HepG2 (cell line): ENCODE results near the gene TSPAN3. TPM values are rescaled to one million over a fixed set of nuclear protein-coding genes. Genes with fewer than 3 reads are reported as not detected.

Experiments used
- ATAC-seq: fragments of 200-7000 bp; cut with Tn5 transposase; 3 replicates; pipeline ENCODE4 v1.9.1; 2020; ENCODE audit warnings: mild to moderate bottlenecking, moderate library complexity
- BruUV-seq: library from RNA; stranded (reverse); fragments of 400-500 nt; replicated peaks from 2 replicates; lab custom pipeline; 2021; lab: Mats Ljungman, UMichigan
- CTCF ChIA-PET: fragments of 300-600 bp; formaldehyde crosslinking; extraction: SDS; loops from one replicate; lab custom pipeline; 2021; ENCODE audit warnings: low total read pairs, inconsistent platforms, low intra/inter-chr PET ratio; lab: Yijun Ruan, JAX
- POLR2A ChIA-PET: fragments of 350-600 bp; sonication (Branson Sonifier 250); formaldehyde crosslinking; loops from one replicate; lab custom pipeline; 2020; ENCODE audit warnings: antibody characterized with exemption, inconsistent platforms; lab: Yijun Ruan, JAX
- DNase-seq: peaks from one replicate; pipeline ENCODE4 v3.0.0-alpha.2; 2015; ENCODE audit warnings: low spot score
- FAIRE-seq: peaks from 3 replicates; lab custom pipeline; 2011; peaks lifted over from hg19 to GRCh38; lab: Jason Lieb, UNC
- H2AFZ ChIP-seq: one replicate; pipeline ENCODE4 v1.6.1; 2011; ENCODE audit warnings: low read length, inconsistent platforms
- H3K27ac ChIP-seq: fragments of 300-600 bp; 3 replicates; pipeline ENCODE4 v1.8.0; 2011; ENCODE audit warnings: mixed run types, mild to moderate bottlenecking, mixed read lengths, low read length, inconsistent platforms; ENCODE audit not compliant: insufficient read depth; ENCODE audit errors: extremely low read length
- H3K27me3 ChIP-seq, 2 experiments: fragments of 200-600 bp in 1 of 2; 2 replicates in 1 of 2; 3 replicates in 1 of 2; pipeline versions ENCODE4 v1.6.0 to v1.8.0; 2011; ENCODE audit warnings: low read length in 2 of 2, mild to moderate bottlenecking in 2 of 2, moderate library complexity in 2 of 2, inconsistent platforms in 1 of 2; ENCODE audit not compliant: insufficient read depth in 2 of 2, control insufficient read depth in 1 of 2
- H3K36me3 ChIP-seq, 2 experiments: fragments of 200-600 bp in 1 of 2; replicated peaks in 1 of 2; 2 replicates in 1 of 2; 3 replicates in 1 of 2; pipeline versions ENCODE4 v1.5.1 to v1.8.0; 2011; ENCODE audit warnings: low read length in 2 of 2, inconsistent platforms in 1 of 2; ENCODE audit not compliant: insufficient read depth in 2 of 2, control insufficient read depth in 1 of 2
- H3K4me1 ChIP-seq: 2 replicates; pipeline ENCODE4 v1.5.1; 2012; ENCODE audit warnings: low read length, inconsistent platforms; ENCODE audit not compliant: insufficient read depth
- H3K4me2 ChIP-seq: 2 replicates; pipeline ENCODE4 v1.6.0; 2011; ENCODE audit warnings: low read depth, low read length, inconsistent platforms
- H3K4me3 ChIP-seq, 3 experiments: fragments of 200-600 bp in 1 of 3; sonication (generic), shearing (Covaris generic) in 1 of 3; replicated peaks in 1 of 3; 2 replicates each; pipeline ENCODE4 v1.5.1; 2011 to 2016; ENCODE audit warnings: low read length in 3 of 3, inconsistent platforms in 2 of 3, low read depth in 2 of 3, mild to moderate bottlenecking in 2 of 3, control low read depth in 1 of 3, mixed read lengths in 1 of 3; ENCODE audit not compliant: insufficient read depth in 1 of 3
- H3K79me2 ChIP-seq: one replicate; pipeline ENCODE4 v1.6.1; 2011; ENCODE audit warnings: low read length, inconsistent platforms; ENCODE audit not compliant: insufficient read depth
- H3K9ac ChIP-seq: 2 replicates; pipeline ENCODE4 v1.6.0; 2011; ENCODE audit warnings: mild to moderate bottlenecking, low read depth, low read length, inconsistent platforms; ENCODE audit not compliant: insufficient read depth
- H3K9me3 ChIP-seq: 2 replicates; pipeline ENCODE4 v1.5.1; 2012; ENCODE audit warnings: mild to moderate bottlenecking, low read length
- H4K20me1 ChIP-seq: 2 replicates; pipeline ENCODE4 v1.6.0; 2011; ENCODE audit warnings: inconsistent platforms, mild to moderate bottlenecking, low read length, moderate library complexity; ENCODE audit not compliant: insufficient read depth
- CBX2 ChIP-seq, 2 experiments: fragments of 200-600 bp in 1 of 2; sonication (generic); formaldehyde crosslinking in 1 of 2; IDR thresholded peaks; 2 replicates each; pipeline versions ENCODE4 v1.7.0 to v1.8.1; 2018 to 2022; ENCODE audit warnings: low read depth in 2 of 2, low read length in 1 of 2, mild to moderate bottlenecking in 1 of 2, missing genetic modification reagents in 1 of 2
- EED ChIP-seq: sonication (generic); formaldehyde crosslinking; IDR thresholded peaks from 2 replicates; pipeline ENCODE4 v1.5.0; 2020; ENCODE audit warnings: mild to moderate bottlenecking, missing genetic modification reagents
- HDAC6 ChIP-seq: fragments of 200-600 bp; sonication (generic); IDR thresholded peaks from 2 replicates; pipeline ENCODE4 v1.7.0; 2017; ENCODE audit warnings: mild to moderate bottlenecking, antibody characterized with exemption, low read length, low read depth
- HNRNPH1 ChIP-seq: fragments of 200-400 bp; formaldehyde crosslinking; optimal IDR thresholded peaks from 2 replicates; pipeline ENCODE3; 2017; ENCODE audit warnings: mild to moderate bottlenecking, low read depth, low read length
- KAT2B ChIP-seq: fragments of 150-350 bp; IDR thresholded peaks from 2 replicates; pipeline ENCODE4 v1.6.1; 2014; ENCODE audit warnings: low read depth, low read length, borderline replicate concordance
- KAT7 ChIP-seq: IDR thresholded peaks from 2 replicates; pipeline ENCODE4 v1.6.1; 2018; ENCODE audit warnings: borderline replicate concordance, missing compliant biosample characterization
- MIER2 ChIP-seq: IDR thresholded peaks from 2 replicates; pipeline ENCODE4 v1.6.1; 2016; ENCODE audit warnings: missing biosample characterization, missing genetic modification reagents
- POLR2AphosphoS2 ChIP-seq: IDR thresholded peaks from 2 replicates; pipeline ENCODE4 v1.6.1; 2011; ENCODE audit warnings: low read depth, low read length, improper control_type of control experiment
- ZFAT ChIP-seq: sonication (generic); formaldehyde crosslinking; conservative IDR thresholded peaks from 2 replicates; pipeline ENCODE4 v1.8.1; 2023; ENCODE audit warnings: missing genetic modification reagents, inconsistent platforms
- ZNF136 ChIP-seq: sonication (generic); formaldehyde crosslinking; IDR thresholded peaks from 2 replicates; pipeline ENCODE4 v1.8.1; 2022; ENCODE audit warnings: low read depth, mild to moderate bottlenecking, moderate library complexity, missing genetic modification reagents
- ZNF232 ChIP-seq: sonication (generic); formaldehyde crosslinking; IDR thresholded peaks from 2 replicates; pipeline ENCODE4 v1.4.0; 2020; ENCODE audit warnings: missing genetic modification reagents, borderline replicate concordance
- ZNF670 ChIP-seq: sonication (generic); formaldehyde crosslinking; IDR thresholded peaks from 2 replicates; pipeline ENCODE4 v1.8.0; 2022; ENCODE audit warnings: mild to moderate bottlenecking, missing genetic modification reagents, borderline replicate concordance
- ZNF749 ChIP-seq: sonication (generic); formaldehyde crosslinking; IDR thresholded peaks from 2 replicates; pipeline ENCODE4 v1.8.0; 2022; ENCODE audit warnings: mild to moderate bottlenecking, missing genetic modification reagents, moderate library complexity, borderline replicate concordance
- ZNF761 ChIP-seq: sonication (generic); formaldehyde crosslinking; conservative IDR thresholded peaks from 2 replicates; pipeline ENCODE4 v1.4.0; 2020; ENCODE audit warnings: mild to moderate bottlenecking, missing genetic modification reagents
- ZNF781 ChIP-seq: sonication (generic); formaldehyde crosslinking; IDR thresholded peaks from 2 replicates; pipeline ENCODE4 v1.5.1; 2020; ENCODE audit warnings: borderline replicate concordance, mild to moderate bottlenecking, missing genetic modification reagents; ENCODE audit errors: not compliant biosample characterization
- WGBS: methylation state at CpG from one replicate; pipeline ENCODE4 v1.1.6; 2017; ENCODE audit warnings: low lambda C conversion rate; 5-methylcytosine and 5-hydroxymethylcytosine counted together
- in situ Hi-C: cut with HindIII; loops from 2 replicates; pipeline ENCODE4 v1.10.0; 2017; ENCODE audit warnings: low pct_unique_long_range_greater_than_20kb; ENCODE audit not compliant: extremely low pct_ligation_motif_present
- intact Hi-C: fragments of 100-400 bp; cut with micrococcal nuclease; formaldehyde crosslinking; loops from one replicate; pipeline ENCODE4 v1.10.0; 2022; ENCODE audit not compliant: unreplicated experiment
- polyA plus RNA-seq, 8 experiments: library from polyadenylated mRNA; depleted of rRNA in 3 of 8; stranded (reverse) in 7 of 8; unstranded in 1 of 8; fragments of >200 nt; fragmentation: Illumina TruSeq in 4 of 8; extraction: Trizol in 4 of 8; gene quantifications; 2 replicates each; pipeline versions ENCODE4 v1.2.1 to v1.2.3, GENCODE V29; 2011 to 2016; ENCODE audit warnings: low read depth in 4 of 8, missing spikeins in 1 of 8, mixed read lengths in 1 of 8; ENCODE audit not compliant: insufficient read depth in 1 of 8
- total RNA-seq, 5 experiments: library from RNA; depleted of rRNA; stranded (reverse); fragments of >200 nt; fragmentation: Illumina TruSeq; extraction: Trizol; gene quantifications; 2 replicates each; pipeline ENCODE4 v1.2.3, GENCODE V29; 2016; ENCODE audit warnings: low read depth in 1 of 5
- TF ChIP-seq, protein P1 (sequence below): conservative IDR thresholded peaks from 2 replicates; pipeline ENCODE4 v1.6.1; 2018; ENCODE audit warnings: missing genetic modification reagents
- TF ChIP-seq, protein P2 (sequence below): IDR thresholded peaks from 2 replicates; pipeline ENCODE4 v1.6.1; 2016; ENCODE audit warnings: missing compliant biosample characterization, missing genetic modification reagents, borderline replicate concordance
- TF ChIP-seq, protein P3 (sequence below): fragments of 450-650 bp; IDR thresholded peaks from 2 replicates; pipeline ENCODE4 v1.6.1; 2017
- TF ChIP-seq, protein P4 (sequence below): sonication (generic); formaldehyde crosslinking; conservative IDR thresholded peaks from 2 replicates; pipeline ENCODE4 v1.8.0; 2022; ENCODE audit warnings: low read depth, missing genetic modification reagents

Gene TSPAN3
- total and polyA plus RNA-seq, 2 of the 13 experiments (the other 11 are each of a cell fraction or from before 2014, with no cell fraction given), result 167 to 170 TPM

DNA sequence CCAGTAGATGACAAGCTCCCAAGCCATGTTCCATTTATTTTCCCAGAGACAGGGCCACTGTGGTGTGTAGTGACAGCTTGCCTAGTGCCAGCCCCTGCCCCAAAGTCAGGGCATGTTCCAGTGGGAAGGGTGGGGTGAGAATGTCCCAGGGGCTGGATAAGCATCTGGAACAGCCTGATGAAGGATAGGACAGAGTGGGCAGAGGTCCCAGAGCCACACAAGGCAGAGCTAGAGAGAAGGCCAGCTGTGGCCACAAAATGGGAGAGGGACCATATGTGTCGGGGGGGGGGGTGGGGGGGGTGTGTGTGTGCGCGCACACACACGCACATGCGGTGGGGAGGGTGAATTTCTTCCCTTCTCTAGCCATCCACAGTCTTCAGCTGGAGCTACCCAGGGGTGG is 27.0 kb upstream of the TSPAN3 start (continued):
- TF ChIP-seq ZNF761 (CRISPR knock-in tag) (no peak), POLR2AphosphoS2 (no peak), ZNF670 (CRISPR knock-in tag) (no peak), ZNF781 (CRISPR knock-in tag) (no peak)
- TF ChIP-seq, protein P1, sequence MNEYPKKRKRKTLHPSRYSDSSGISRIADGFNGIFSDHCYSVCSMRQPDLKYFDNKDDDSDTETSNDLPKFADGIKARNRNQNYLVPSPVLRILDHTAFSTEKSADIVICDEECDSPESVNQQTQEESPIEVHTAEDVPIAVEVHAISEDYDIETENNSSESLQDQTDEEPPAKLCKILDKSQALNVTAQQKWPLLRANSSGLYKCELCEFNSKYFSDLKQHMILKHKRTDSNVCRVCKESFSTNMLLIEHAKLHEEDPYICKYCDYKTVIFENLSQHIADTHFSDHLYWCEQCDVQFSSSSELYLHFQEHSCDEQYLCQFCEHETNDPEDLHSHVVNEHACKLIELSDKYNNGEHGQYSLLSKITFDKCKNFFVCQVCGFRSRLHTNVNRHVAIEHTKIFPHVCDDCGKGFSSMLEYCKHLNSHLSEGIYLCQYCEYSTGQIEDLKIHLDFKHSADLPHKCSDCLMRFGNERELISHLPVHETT (CRISPR knock-in tag), result no peak
- TF ChIP-seq, all 625 proteins: peak for 0

DNA sequence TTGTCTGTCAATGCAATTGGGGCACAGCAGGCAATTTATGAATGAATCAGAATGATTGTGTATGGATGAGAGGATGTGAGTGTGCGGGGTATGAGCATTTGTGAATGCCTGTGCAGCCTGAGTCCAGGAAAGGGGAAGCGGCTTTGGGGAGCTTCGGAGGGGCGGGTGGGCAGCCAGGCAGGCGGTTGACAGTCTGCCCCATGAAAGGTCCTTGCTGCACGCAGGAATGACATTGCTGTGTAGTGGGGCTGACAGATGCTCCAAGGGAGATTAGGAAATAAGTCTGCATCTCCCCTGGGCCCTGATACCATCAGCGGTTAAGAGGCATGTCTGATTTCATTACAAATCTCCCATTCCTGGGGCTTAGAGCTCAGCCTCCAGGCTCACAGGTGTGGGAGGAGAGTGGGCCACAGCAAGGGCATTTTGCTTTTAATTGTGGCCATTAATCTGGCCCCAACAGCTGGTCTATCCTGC is 26.4 kb upstream of the TSPAN3 start:
- intact Hi-C loops, result no loop called here
- Histone ChIP-seq H3K27me3 (no peaks in the 10 kb centered on the region), H4K20me1 (no peaks in the 10 kb centered on the region), H3K9me3 (no peaks in the 10 kb centered on the region), H3K9ac (no peak overlapping the region), H3K79me2 (no peaks in the 10 kb centered on the region), H3K4me1 (peaks cover 26% of the 10 kb centered on the region), H3K4me3 (no peak overlapping the region), H2AFZ (no peak overlapping the region), H3K36me3 (no peaks in the 10 kb centered on the region), H3K27ac (no peak overlapping the region), H3K4me2 (no peak overlapping the region)
- FAIRE-seq (no peak), ATAC-seq (no peak), DNase-seq (no peak)
- no TSS peak for BruUV-seq
- ChIA-PET CTCF (no interaction called here), POLR2A (no interaction called here)
- in situ Hi-C loops, result no loop called here
- 44% methylated on average over 7 of the region's 7 CpGs for WGBS
- TF ChIP-seq CBX2 (IDR thresholded peaks at IDR 0.05; ENCODE audit: low read depth, low read length) (no peak), CBX2 (CRISPR knock-in tag; IDR thresholded peaks at IDR 0.05; ENCODE audit: low read depth) (no peak), ZNF749 (CRISPR knock-in tag) (no peak), KAT7 (CRISPR knock-in tag) (no peak), ZFAT (CRISPR knock-in tag) (no peak), MIER2 (CRISPR knock-in tag) (no peak), HNRNPH1 (no peak), HDAC6 (no peak), EED (CRISPR knock-in tag) (no peak), ZNF136 (CRISPR knock-in tag) (no peak), KAT2B (no peak), ZNF232 (no peak)
- TF ChIP-seq, protein P2, sequence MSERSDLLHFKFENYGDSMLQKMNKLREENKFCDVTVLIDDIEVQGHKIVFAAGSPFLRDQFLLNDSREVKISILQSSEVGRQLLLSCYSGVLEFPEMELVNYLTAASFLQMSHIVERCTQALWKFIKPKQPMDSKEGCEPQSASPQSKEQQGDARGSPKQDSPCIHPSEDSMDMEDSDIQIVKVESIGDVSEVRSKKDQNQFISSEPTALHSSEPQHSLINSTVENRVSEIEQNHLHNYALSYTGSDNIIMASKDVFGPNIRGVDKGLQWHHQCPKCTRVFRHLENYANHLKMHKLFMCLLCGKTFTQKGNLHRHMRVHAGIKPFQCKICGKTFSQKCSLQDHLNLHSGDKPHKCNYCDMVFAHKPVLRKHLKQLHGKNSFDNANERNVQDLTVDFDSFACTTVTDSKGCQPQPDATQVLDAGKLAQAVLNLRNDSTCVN, result no peak
- TF ChIP-seq, protein P3, sequence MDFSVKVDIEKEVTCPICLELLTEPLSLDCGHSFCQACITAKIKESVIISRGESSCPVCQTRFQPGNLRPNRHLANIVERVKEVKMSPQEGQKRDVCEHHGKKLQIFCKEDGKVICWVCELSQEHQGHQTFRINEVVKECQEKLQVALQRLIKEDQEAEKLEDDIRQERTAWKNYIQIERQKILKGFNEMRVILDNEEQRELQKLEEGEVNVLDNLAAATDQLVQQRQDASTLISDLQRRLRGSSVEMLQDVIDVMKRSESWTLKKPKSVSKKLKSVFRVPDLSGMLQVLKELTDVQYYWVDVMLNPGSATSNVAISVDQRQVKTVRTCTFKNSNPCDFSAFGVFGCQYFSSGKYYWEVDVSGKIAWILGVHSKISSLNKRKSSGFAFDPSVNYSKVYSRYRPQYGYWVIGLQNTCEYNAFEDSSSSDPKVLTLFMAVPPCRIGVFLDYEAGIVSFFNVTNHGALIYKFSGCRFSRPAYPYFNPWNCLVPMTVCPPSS, result no peak
- TF ChIP-seq, protein P4, sequence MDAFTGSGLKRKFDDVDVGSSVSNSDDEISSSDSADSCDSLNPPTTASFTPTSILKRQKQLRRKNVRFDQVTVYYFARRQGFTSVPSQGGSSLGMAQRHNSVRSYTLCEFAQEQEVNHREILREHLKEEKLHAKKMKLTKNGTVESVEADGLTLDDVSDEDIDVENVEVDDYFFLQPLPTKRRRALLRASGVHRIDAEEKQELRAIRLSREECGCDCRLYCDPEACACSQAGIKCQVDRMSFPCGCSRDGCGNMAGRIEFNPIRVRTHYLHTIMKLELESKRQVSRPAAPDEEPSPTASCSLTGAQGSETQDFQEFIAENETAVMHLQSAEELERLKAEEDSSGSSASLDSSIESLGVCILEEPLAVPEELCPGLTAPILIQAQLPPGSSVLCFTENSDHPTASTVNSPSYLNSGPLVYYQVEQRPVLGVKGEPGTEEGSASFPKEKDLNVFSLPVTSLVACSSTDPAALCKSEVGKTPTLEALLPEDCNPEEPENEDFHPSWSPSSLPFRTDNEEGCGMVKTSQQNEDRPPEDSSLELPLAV (CRISPR knock-in tag), result no peak
